ENCODE results near the gene ATP8A1. TPM values are rescaled to one million over a fixed set of nuclear protein-coding genes. Genes with fewer than 3 reads are reported as not detected.

ATP8A1 gene
- total and polyA plus RNA-seq, 2 of the 8 experiments (the other 6 are each of a cell fraction or from before 2014, with no cell fraction given): 3.7 to 14.9 TPM

- TF ChIP-seq USF2 (IDR thresholded peaks at IDR 0.05; ENCODE audit: low read length) (no peak), NANOG (IDR thresholded peaks at IDR 0.05; ENCODE audit: insufficient read depth, low read depth, low read length, poor library complexity, severe bottlenecking) (no peak), TBP (IDR thresholded peaks at IDR 0.05; ENCODE audit: low read depth, low read length) (no peak), CEBPB (IDR thresholded peaks at IDR 0.05; ENCODE audit: low read depth, low read length) (no peak), CBX5 (IDR thresholded peaks at IDR 0.05; ENCODE audit: low read depth, low read length) (no peak), SAP30 (IDR thresholded peaks at IDR 0.05; ENCODE audit: insufficient read depth, insufficient replicate concordance, low read length) (no peak), POLR2AphosphoS5 (IDR thresholded peaks at IDR 0.05; ENCODE audit: low read depth, low read length) (no peak), JUND (IDR thresholded peaks at IDR 0.05; ENCODE audit: low read length) (no peak)
- TF ChIP-seq, protein P1, sequence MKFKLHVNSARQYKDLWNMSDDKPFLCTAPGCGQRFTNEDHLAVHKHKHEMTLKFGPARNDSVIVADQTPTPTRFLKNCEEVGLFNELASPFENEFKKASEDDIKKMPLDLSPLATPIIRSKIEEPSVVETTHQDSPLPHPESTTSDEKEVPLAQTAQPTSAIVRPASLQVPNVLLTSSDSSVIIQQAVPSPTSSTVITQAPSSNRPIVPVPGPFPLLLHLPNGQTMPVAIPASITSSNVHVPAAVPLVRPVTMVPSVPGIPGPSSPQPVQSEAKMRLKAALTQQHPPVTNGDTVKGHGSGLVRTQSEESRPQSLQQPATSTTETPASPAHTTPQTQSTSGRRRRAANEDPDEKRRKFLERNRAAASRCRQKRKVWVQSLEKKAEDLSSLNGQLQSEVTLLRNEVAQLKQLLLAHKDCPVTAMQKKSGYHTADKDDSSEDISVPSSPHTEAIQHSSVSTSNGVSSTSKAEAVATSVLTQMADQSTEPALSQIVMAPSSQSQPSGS (IDR thresholded peaks at IDR 0.05; ENCODE audit: low read length): no peak
Observed at GRCh38 chr4:42630908-42631307, 26.0 kb downstream of the ATP8A1 start (continued).
